SK-N-MC (cell line): ENCODE data around the gene NUAK1.

ENCODE experiments used
- DNase-seq: peaks from one replicate; pipeline ENCODE4 v3.0.0-alpha.2; 2011; ENCODE audit warnings: low read depth, low spot score
- H3K27ac ChIP-seq: fragments of 200-600 bp; sonication (generic); 2 replicates; pipeline ENCODE4 v1.5.1; 2016; ENCODE audit warnings: mixed run types
- H3K36me3 ChIP-seq: fragments of 200-600 bp; sonication (generic); 2 replicates; pipeline ENCODE4 v1.6.1; 2017; ENCODE audit warnings: antibody characterized with exemption, low read length, mixed read lengths; ENCODE audit not compliant: insufficient read depth
- H3K4me3 ChIP-seq: fragments of 200-600 bp; sonication (generic); 2 replicates; pipeline ENCODE4 v1.5.1; 2016
- H3K9ac ChIP-seq: fragments of 200-600 bp; sonication (generic); 2 replicates; pipeline ENCODE4 v1.8.0; 2017; ENCODE audit warnings: mixed run types, mixed read lengths; ENCODE audit not compliant: insufficient read length
- H3K9me3 ChIP-seq: fragments of 200-600 bp; sonication (generic); 2 replicates; pipeline ENCODE4 v1.6.1; 2017; ENCODE audit warnings: low read depth, mild to moderate bottlenecking, antibody characterized with exemption, low read length, moderate library complexity, mixed read lengths
- EZH2 ChIP-seq: fragments of 200-600 bp; sonication (generic); IDR thresholded peaks from one replicate; pipeline ENCODE4 v1.6.1; 2017; ENCODE audit warnings: antibody characterized with exemption
- FOXP2 ChIP-seq: optimal IDR thresholded peaks from 2 replicates; pipeline ENCODE3; 2011; ENCODE audit warnings: mild to moderate bottlenecking, moderate library complexity; ENCODE audit not compliant: insufficient read depth; ENCODE audit errors: extremely low read length, control extremely low read depth
- POLR2AphosphoS5 ChIP-seq: IDR thresholded peaks from 2 replicates; pipeline ENCODE4 v1.6.1; 2012; ENCODE audit warnings: mild to moderate bottlenecking, low read depth, low read length, borderline replicate concordance

Gene NUAK1

DNA sequence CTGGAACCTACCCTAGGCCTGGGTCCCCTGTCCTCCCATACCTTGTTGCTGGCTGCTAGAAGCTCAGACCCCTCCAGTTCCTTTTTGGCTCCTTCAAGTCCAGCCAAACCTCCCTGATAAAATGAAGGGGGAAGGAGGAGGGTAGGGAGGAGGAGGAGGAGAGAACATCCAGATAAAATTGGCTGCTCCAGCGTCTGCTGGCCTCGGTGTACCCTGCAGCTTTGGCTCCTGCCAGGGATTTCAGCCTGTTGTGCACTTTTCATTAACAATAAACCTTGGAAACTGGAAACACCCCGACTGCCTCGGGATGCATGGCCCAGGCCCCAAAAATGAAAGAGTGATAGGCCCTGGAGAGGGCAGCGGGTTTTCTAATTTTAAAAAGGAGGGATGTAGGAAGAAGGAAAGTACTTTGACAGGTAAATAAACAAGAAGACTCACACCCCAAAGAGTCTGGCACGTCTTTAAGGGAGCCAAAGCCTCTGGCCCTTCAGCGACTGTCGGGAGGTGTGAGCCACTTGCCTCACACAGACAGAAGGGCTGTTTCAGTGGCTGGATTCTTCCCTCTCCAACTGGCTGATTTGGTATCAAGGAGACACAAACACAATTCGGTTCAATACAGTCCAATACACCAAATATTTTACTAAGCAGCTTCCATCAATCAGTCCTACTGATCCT is 49.8 kb downstream of the NUAK1 start:
- TF ChIP-seq POLR2AphosphoS5 (no peak), FOXP2 (no peak), EZH2 (no peak)
- H3K9ac ChIP-seq = no peak overlapping the region
- no peak overlapping the region for H3K27ac ChIP-seq
- no peaks in the 10 kb centered on the region for H3K36me3 ChIP-seq
- no peak for DNase-seq
- no peak overlapping the region for H3K4me3 ChIP-seq
- no peaks in the 10 kb centered on the region for H3K9me3 ChIP-seq

DNA sequence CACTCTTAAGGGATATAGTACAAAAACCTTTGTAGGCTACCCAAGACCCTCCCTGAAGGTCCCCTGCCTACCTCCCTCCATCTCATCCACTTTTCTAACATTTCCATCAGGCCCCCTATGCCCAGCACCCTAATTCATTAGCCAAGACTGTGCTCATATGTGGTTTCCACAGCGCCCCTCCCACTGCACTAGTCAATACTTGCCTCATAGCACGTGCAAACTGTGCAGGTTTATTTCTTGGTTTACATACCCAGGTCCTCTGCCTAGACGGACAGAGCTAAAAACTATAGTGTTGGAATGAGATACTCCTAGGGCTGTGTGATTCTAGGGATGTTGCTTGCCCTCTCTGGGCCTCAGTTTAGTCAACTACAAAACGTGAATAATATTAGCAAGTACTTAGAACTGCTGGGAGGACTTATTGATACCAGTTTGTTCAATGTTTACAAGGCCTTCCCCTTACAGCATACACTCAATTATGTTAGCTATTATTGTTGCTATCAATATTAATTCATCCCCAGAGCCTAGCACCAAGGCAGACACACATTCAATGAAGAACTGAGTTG is 50.4 kb downstream of the NUAK1 start:
- no peaks in the 10 kb centered on the region for H3K9me3 ChIP-seq
- H3K4me3 ChIP-seq = no peak overlapping the region
- no peak overlapping the region for H3K27ac ChIP-seq
- no peaks in the 10 kb centered on the region for H3K36me3 ChIP-seq
- TF ChIP-seq POLR2AphosphoS5 (no peak), EZH2 (no peak), FOXP2 (no peak)
- no peak for DNase-seq
- no peak overlapping the region for H3K9ac ChIP-seq

DNA sequence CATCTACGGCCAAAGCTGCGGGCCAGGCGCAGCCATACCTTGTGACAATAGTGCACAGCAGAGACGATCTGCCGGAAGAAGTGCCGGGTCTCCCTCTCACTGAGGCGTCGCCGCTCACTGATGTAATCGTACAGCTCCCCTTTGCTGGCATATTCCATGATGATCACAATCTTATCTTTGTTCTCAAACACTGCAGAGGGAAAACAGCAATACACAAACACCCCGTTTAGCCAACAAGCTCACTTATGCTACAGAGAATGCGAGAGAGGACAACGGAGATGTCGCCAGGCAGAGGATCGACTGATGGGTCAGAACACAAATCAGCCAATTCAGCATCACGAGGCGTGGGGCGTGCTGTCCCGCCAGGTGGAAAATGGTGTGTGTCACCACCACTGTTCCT is 52.1 kb downstream of the NUAK1 start:
- Histone ChIP-seq H3K36me3 (no peaks in the 10 kb centered on the region), H3K4me3 (no peak overlapping the region), H3K9ac (no peak overlapping the region), H3K9me3 (no peaks in the 10 kb centered on the region), H3K27ac (no peak overlapping the region)
- DNase-seq = no peak
- TF ChIP-seq EZH2 (no peak), POLR2AphosphoS5 (no peak), FOXP2 (no peak)

DNA sequence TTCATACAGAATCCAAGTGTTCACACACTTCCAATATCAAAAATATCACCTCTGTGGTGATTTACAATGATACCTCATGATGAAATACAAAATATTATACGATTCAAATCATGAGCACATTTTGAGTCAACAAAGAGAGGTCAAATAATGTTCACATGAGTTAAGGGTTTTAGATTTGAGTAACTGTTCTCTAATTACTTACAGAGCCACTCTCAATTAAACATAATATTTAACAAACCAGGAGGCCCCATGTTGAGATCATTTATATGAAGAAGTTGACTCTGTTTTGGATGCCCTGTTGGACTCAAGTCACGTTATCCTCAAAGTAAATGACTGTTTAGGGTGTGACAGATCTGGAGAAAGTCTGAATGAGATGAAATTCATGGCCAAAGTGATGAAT is 53.5 kb downstream of the NUAK1 start:
- Histone ChIP-seq H3K27ac (no peak overlapping the region), H3K9ac (no peak overlapping the region)
- no peak for TF ChIP-seq EZH2

DNA sequence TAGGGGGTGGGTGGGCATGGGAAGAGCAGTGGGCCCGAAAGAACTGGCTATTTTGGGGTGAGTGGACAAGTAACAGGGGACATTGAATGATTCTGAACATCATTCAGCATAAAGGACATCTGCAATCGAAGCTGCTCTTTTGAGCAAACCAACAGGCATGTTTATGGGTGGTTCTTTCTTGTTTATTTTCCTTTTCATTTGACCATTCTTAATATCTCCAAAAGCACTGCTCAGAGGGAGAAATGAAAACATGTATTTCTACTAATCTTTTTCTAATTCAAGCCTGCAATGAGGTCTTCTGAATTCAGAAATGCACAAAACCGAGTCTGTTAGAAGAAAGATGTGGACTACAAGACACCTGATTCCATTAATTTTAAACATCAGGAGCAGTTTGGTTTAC is 54.0 kb downstream of the NUAK1 start:
- Histone ChIP-seq H3K27ac (no peak overlapping the region), H3K4me3 (no peak overlapping the region)

More for the DNA sequence above, 53.5 kb downstream of the NUAK1 start:
- Histone ChIP-seq H3K36me3 (no peaks in the 10 kb centered on the region), H3K9me3 (no peaks in the 10 kb centered on the region), H3K4me3 (no peak overlapping the region)
- no peak for DNase-seq

DNA sequence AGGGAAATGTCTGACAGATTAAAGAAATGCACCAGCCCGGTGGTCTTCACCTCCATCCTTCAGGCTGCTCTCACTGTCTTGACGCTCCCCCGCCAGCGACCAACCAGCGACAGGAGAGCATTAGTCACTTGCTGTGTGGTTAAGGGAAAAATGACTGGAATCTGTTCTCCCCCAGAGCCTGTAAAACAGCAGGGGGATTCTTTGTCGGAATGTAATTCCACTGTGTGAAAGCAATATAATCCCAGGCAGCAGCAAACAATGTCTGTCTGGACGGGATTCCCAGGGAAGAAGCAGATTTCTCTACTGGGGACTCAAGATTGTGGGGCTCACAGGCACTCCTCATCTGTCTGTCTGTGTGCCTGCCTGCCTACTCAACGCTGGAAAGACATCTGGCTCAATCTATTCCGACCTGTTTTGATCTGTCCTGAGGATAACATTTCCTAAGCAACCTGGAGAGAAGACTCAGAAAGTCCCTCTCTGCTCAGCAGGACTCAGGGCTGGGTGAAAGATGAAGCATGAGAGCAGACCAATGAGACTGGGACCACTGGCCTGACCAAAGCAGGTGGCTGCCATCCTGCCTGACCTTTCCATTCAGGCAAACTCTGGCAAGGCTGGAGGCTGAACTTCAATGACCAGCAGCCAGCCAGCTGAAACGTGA is 54.6 kb downstream of the NUAK1 start:
- Histone ChIP-seq H3K27ac (no peak overlapping the region), H3K9ac (no peak overlapping the region), H3K4me3 (peak overlapping the region; percentile 35)

More for the DNA sequence above, 54.0 kb downstream of the NUAK1 start:
- no peak for DNase-seq
- no peaks in the 10 kb centered on the region for H3K9me3 ChIP-seq
- no peak for TF ChIP-seq POLR2AphosphoS5
- TF ChIP-seq FOXP2 = no peak
- TF ChIP-seq EZH2 = no peak
- H3K9ac ChIP-seq = no peak overlapping the region
- H3K36me3 ChIP-seq = no peaks in the 10 kb centered on the region

DNA sequence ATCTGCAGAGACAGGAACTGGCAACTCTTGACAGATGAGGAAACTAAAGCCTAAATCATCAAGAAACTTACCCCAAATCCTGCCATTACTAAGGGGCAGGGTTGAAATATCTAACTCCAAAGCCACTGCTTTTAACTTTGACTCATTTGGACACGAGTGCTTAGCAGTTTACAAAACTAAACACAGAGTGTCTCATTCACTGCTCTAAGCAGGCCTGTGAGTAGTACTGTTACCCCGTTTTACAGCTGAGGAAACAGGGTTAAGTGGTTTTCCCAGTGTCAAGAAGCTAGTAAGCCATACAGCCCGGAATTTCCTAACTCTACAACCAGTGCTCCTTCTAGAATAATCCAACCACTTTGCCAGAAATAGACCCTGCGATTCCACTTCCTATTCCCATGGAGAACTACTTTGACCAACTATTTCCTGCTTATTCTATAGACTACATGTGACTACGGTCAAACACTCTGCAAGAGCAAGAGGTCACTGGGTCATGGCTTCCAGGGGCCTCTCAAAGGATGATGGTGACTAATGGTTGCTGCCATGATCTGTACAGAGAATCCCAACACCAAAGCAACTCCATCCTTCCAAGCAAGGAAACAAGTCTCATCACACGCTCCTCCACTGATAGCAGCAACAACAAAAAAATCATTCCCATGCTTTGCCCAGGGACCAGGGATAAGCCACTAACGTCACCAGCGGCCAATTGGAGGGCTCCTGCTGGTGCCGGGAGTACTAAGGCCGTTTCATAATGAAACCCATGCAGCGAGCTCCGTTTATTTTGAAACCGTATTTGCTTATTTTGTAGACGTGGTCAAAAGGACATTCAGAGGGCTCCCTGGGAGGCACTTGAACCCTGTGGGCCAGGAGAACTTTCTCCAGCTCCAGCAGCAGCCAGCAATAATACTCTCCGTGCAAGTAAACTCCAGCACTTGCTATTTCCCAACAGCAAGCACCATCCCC is 56.3 kb downstream of the NUAK1 start:
- Histone ChIP-seq H3K36me3 (no peaks in the 10 kb centered on the region), H3K27ac (no peak overlapping the region), H3K4me3 (no peak overlapping the region), H3K9ac (no peak overlapping the region), H3K9me3 (no peaks in the 10 kb centered on the region)
- DNase-seq = no peak
- TF ChIP-seq EZH2 (no peak), FOXP2 (no peak), POLR2AphosphoS5 (no peak)

More for the DNA sequence above, 54.6 kb downstream of the NUAK1 start:
- peak; percentile 35 for DNase-seq
- Histone ChIP-seq H3K36me3 (no peaks in the 10 kb centered on the region), H3K9me3 (no peaks in the 10 kb centered on the region)
- TF ChIP-seq EZH2 (no peak), POLR2AphosphoS5 (no peak), FOXP2 (no peak)

DNA sequence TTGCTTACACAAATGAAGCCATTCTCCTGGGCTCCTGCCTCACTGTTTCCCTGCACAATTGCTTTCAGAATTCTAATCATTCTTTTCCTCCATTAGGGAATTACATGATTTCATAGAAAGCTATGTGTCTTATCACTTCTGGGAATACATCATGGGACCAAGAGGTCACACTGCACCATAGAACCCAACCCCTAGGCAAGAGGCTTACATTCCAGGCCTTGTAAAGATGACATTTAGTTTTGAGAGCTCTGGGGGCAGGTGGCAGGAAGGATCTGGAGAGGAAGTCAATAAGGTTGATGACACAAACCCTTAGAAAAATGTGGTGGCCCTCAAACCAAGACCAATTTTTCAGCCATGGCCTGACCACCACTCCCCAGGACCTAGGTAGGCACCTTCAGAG is 57.1 kb downstream of the NUAK1 start:
- Histone ChIP-seq H3K9me3 (no peaks in the 10 kb centered on the region), H3K9ac (no peak overlapping the region), H3K27ac (peak overlapping the region; percentile 95; the same call in 1 of the 2 replicates), H3K36me3 (no peaks in the 10 kb centered on the region), H3K4me3 (no peak overlapping the region)
- no peak for TF ChIP-seq POLR2AphosphoS5
- DNase-seq = no peak

DNA sequence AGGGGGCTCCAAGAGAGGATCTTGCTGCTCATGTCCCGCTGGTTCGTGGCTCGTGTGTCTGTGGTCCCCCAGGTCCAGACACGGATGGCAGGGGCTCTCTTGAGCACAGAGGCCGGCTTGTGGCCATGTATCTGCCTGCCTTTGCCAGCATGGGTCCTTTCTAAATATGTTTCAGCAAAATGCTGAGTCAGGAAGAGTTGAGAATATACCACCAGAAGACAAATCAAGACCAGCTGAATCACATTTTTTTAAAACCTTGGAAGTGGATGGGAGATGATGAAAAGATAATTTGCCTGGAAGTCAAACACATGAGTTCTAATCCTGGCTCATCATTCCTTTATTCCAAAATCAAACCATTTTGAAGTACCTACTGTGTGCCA is 58.0 kb downstream of the NUAK1 start:
- DNase-seq = peak; percentile 16
- TF ChIP-seq POLR2AphosphoS5 = no peak
- Histone ChIP-seq H3K9me3 (no peaks in the 10 kb centered on the region), H3K4me3 (peak overlapping the region; percentile 43), H3K27ac (peak overlapping the region; percentile 95), H3K36me3 (no peaks in the 10 kb centered on the region), H3K9ac (peak overlapping the region; percentile 68)
